ENCODE data around the gene PDZD4. TPM values are rescaled to one million over a fixed set of nuclear protein-coding genes. Genes with fewer than 3 reads are reported as not detected.

The PDZD4 gene
- total and polyA plus RNA-seq, 2 of the 4 experiments (the other 2 are of a cell fraction): under 0.01 to 0.38 TPM

DNA sequence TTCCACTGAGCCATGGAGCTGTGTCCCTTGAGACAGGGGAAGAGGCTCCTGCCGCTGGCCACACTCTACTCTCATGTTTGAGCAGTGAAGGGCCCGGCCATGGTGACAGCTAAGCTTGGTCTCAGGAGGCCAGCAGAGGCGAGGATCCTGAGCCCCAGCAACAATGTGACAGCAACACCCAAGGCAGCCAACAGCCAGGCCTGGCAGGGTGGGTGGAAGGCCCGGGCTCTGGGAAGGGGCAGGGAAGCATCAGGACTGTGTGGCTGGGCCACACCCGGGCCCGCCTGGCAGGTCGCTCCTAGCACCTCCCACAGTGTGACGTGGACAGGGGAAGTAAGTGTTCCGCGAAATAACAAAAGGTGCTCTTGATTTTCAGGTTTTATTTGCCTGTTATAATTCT, 30.8 kb upstream of the PDZD4 start:
- Histone ChIP-seq H3K4me2 (ENCODE audit: low read depth, low read length) (no peak overlapping the region), H3K27me3 (ENCODE audit: control insufficient read depth, insufficient read depth, low read length) (peaks cover 32% of the 10 kb centered on the region; the same call in 1 of the 2 replicates), H3K18ac (ENCODE audit: low read depth, low read length) (no peak overlapping the region), H2AFZ (replicated peaks; ENCODE audit: low read length, poor library complexity) (no peak overlapping the region), H3K14ac (replicated peaks; ENCODE audit: low read depth, low read length) (no peak overlapping the region), H3K36me3 (ENCODE audit: control insufficient read depth, insufficient read depth, low read length) (no peaks in the 10 kb centered on the region), H2BK5ac (ENCODE audit: low read depth, low read length, poor library complexity, severe bottlenecking) (no peak overlapping the region), H3K4me3 (ENCODE audit: insufficient read depth, low read depth, low read length) (no peak overlapping the region), H2AK9ac (replicated peaks; ENCODE audit: low read depth, low read length, poor library complexity) (no peak overlapping the region), H4K5ac (ENCODE audit: low read depth, low read length) (no peak overlapping the region), H3K79me1 (ENCODE audit: low read depth in 1 of 2, low read length in 2 of 2) (no peaks in the 10 kb centered on the region), H4K91ac (ENCODE audit: insufficient read depth, low read depth, low read length) (no peak overlapping the region), H3K4ac (ENCODE audit: low read depth, low read length) (no peak overlapping the region), H2BK15ac (ENCODE audit: low read depth, low read length) (no peak overlapping the region), H3K9ac (ENCODE audit: low read depth, low read length) (no peak overlapping the region), H3K27ac (ENCODE audit: insufficient read depth, low read length) (no peak overlapping the region), H4K20me1 (ENCODE audit: insufficient read depth, low read length) (no peaks in the 10 kb centered on the region), H3K9me1 (ENCODE audit: insufficient read depth, low read length) (no peaks in the 10 kb centered on the region), H3K9me3 (ENCODE audit: control insufficient read depth, insufficient read depth, low read length) (peaks cover 6% of the 10 kb centered on the region; the same call in 1 of the 2 replicates), H3K56ac (ENCODE audit: extremely low read depth, insufficient read depth, low read length) (no peak overlapping the region), H3K4me1 (ENCODE audit: control insufficient read depth, insufficient read depth, low read length) (no peaks in the 10 kb centered on the region), H3K23ac (ENCODE audit: low read depth, low read length) (no peak overlapping the region), H2BK20ac (ENCODE audit: low read depth, low read length) (no peak overlapping the region), H2BK120ac (ENCODE audit: low read depth, low read length) (no peak overlapping the region), H2AK5ac (ENCODE audit: low read depth, low read length) (no peak overlapping the region), H4K8ac (ENCODE audit: low read depth in 2 of 2, low read length in 2 of 2) (no peak overlapping the region)
- intact Hi-C loops (cut with micrococcal nuclease): no loop called here
- ChIA-PET POLR2A (ENCODE audit: unreplicated experiment) (no interaction called here), CTCF (no interaction called here)
- WGBS, 2 experiments (ENCODE audit: extremely low coverage in 2 of 2, insufficient read length in 1 of 2): no CpG with 5 or more reads among the region's 10 CpGs
- dilution Hi-C loops (cut with HindIII; ENCODE audit: low sequenced_read_pairs, unreplicated experiment): no loop called here
- no peak for ATAC-seq (ENCODE audit: low read depth)
- DNase-seq: no peak
- BruUV-seq (replicated peaks): no TSS peak
- in situ Hi-C loops (cut with MboI; ENCODE audit: low sequenced_read_pairs): no loop called here
- TF ChIP-seq FOS (IDR thresholded peaks at IDR 0.05; ENCODE audit: low read depth, low read length): no peak
- no peak for TF ChIP-seq RCOR1 (IDR thresholded peaks at IDR 0.05; ENCODE audit: insufficient replicate concordance, low read length)
- no peak for TF ChIP-seq CEBPB (IDR thresholded peaks at IDR 0.05; ENCODE audit: low read depth, low read length)
- TF ChIP-seq MAZ (IDR thresholded peaks at IDR 0.05; ENCODE audit: borderline replicate concordance, low read depth, low read length): no peak
- TF ChIP-seq BHLHE40 (IDR thresholded peaks at IDR 0.05; ENCODE audit: low read depth, low read length): no peak
- no peak for TF ChIP-seq POLR2A (IDR thresholded peaks at IDR 0.05; ENCODE audit: low read depth, low read length)
- no peak for TF ChIP-seq MAFK (IDR thresholded peaks at IDR 0.05; ENCODE audit: low read depth, low read length)

All from IMR-90 (cell line).